Endothelial cell of umbilical vein (primary cell): ENCODE results near the gene DNAJC12.

Experiments
- CTCF ChIP-seq, 2 donors: IDR thresholded peaks; 1 replicate in 1 of 2; 2 replicates in 1 of 2; pipeline ENCODE4 v1.5.1; 2011; ENCODE audit warnings: low read length in 2 of 2, mild to moderate bottlenecking in 2 of 2, moderate library complexity in 2 of 2, control low read depth in 1 of 2, inconsistent platforms in 1 of 2, low read depth in 1 of 2; ENCODE audit not compliant: insufficient read depth in 1 of 2; ENCODE audit errors: extremely low read depth in 1 of 2
- EZH2 ChIP-seq: IDR thresholded peaks from 2 replicates; pipeline ENCODE4 v1.6.1; 2012; ENCODE audit warnings: borderline replicate concordance, low read depth, mild to moderate bottlenecking, moderate library complexity, low read length, inconsistent platforms; ENCODE audit not compliant: severe bottlenecking
- FOS ChIP-seq: IDR thresholded peaks from 2 replicates; pipeline ENCODE4 v1.6.1; 2011; ENCODE audit warnings: mild to moderate bottlenecking, low read length, moderate library complexity, borderline replicate concordance; ENCODE audit not compliant: insufficient read depth
- GATA2 ChIP-seq: IDR thresholded peaks from 2 replicates; pipeline ENCODE4 v1.7.0; 2011; ENCODE audit warnings: low read depth, mild to moderate bottlenecking, moderate library complexity, mixed read lengths, low read length; ENCODE audit not compliant: insufficient read length, insufficient read depth
- JUN ChIP-seq: IDR thresholded peaks from 2 replicates; pipeline ENCODE4 v1.6.1; 2011; ENCODE audit warnings: borderline replicate concordance, low read depth; ENCODE audit not compliant: insufficient read length, insufficient read depth
- MAX ChIP-seq: IDR thresholded peaks from 2 replicates; pipeline ENCODE4 v1.6.1; 2011; ENCODE audit not compliant: insufficient read depth, insufficient read length
- MYC ChIP-seq: IDR thresholded peaks from one replicate; pipeline ENCODE4 v1.6.1; 2011; ENCODE audit warnings: mild to moderate bottlenecking, low read depth, low read length
- POLR2A ChIP-seq: IDR thresholded peaks from 2 replicates; pipeline ENCODE4 v1.6.1; 2012; ENCODE audit warnings: low read depth, mild to moderate bottlenecking, control low read depth, low read length
- POLR2AphosphoS5 ChIP-seq: IDR thresholded peaks from 2 replicates; pipeline ENCODE4 v1.6.1; 2012; ENCODE audit warnings: low read depth, mild to moderate bottlenecking, control low read depth, low read length, moderate library complexity; ENCODE audit not compliant: insufficient read depth

GRCh38 chr10:67764012-67764822 is 73.8 kb downstream of the DNAJC12 start:
- TF ChIP-seq CTCF (IDR thresholded peaks at IDR 0.05; ENCODE audit: extremely low read depth in 1 of 2, insufficient read depth in 1 of 2, low read depth in 1 of 2, low read length in 2 of 2): no peak
- TF ChIP-seq EZH2: no peak
- no peak for TF ChIP-seq POLR2AphosphoS5
- no peak for TF ChIP-seq POLR2A
- TF ChIP-seq MYC: peak; percentile 15
- TF ChIP-seq GATA2: peak; percentile 35
- no peak for TF ChIP-seq MAX
- TF ChIP-seq JUN: no peak
- peak; percentile 18 for TF ChIP-seq FOS
